K562 (cell line): ENCODE results near the gene RPL34. TPM values are rescaled to one million over a fixed set of nuclear protein-coding genes. Genes with fewer than 3 reads are reported as not detected.

ENCODE experiments used
- THRB ChIP-seq: fragments of 450-650 bp; formaldehyde crosslinking; conservative IDR thresholded peaks from 2 replicates; pipeline ENCODE4 v1.4.0; 2022; ENCODE audit warnings: mild to moderate bottlenecking, missing genetic modification characterization
- ZBTB9 ChIP-seq: fragments of 450-650 bp; formaldehyde crosslinking; IDR thresholded peaks from 2 replicates; pipeline ENCODE4 v1.4.0; 2020; ENCODE audit warnings: mild to moderate bottlenecking, moderate library complexity
- ZNF592 ChIP-seq: fragments of 450-650 bp; IDR thresholded peaks from 2 replicates; pipeline ENCODE4 v1.6.1; 2017; ENCODE audit warnings: antibody characterized with exemption, mild to moderate bottlenecking
- polyA plus RNA-seq, 8 experiments: library from polyadenylated mRNA; depleted of rRNA in 4 of 8; stranded (reverse) in 5 of 8; unstranded in 3 of 8; fragments of >200 nt; fragmentation: Nextera tagmentation in 2 of 8; fragmentation: Illumina TruSeq in 1 of 8; extraction: Ambion mirVana in 2 of 8; extraction: Trizol in 1 of 8; gene quantifications; 2 replicates each; pipeline versions ENCODE4 v1.2.1 to v1.2.3, GENCODE V29; 2011 to 2014; ENCODE audit warnings: inconsistent platforms in 1 of 8, missing spikeins in 1 of 8
- total RNA-seq, 7 experiments: library from RNA; depleted of rRNA in 6 of 7; stranded (reverse); fragments of >200 nt in 6 of 7; fragmentation: Illumina TruSeq in 2 of 7; extraction: Trizol in 2 of 7; gene quantifications; 2 replicates each; pipeline versions ENCODE4 v1.2.1 to v1.2.3, GENCODE V29; 2011 to 2021; ENCODE audit warnings: low replicate concordance in 1 of 7

The RPL34 gene
- total and polyA plus RNA-seq, 9 of the 15 experiments (the other 6 are each of a cell fraction or from before 2014, with no cell fraction given) = 1,612 to 4,502 (median 2,593) TPM

GRCh38 chr4:108622828-108623227 lies 2.5 kb downstream of the RPL34 start (continued):
- TF ChIP-seq ZNF592 = no peak
- TF ChIP-seq ZBTB9 (CRISPR knock-in tag) = 0 out of 2 replicates have a peak, but pooled peaks have one; percentile 37
- 0 out of 2 replicates have a peak, but pooled peaks have one; percentile 34 for TF ChIP-seq THRB (CRISPR knock-in tag)
